ENCODE data around the gene SLC16A14. TPM values are rescaled to one million over a fixed set of nuclear protein-coding genes. Genes with fewer than 3 reads are reported as not detected.
A peak's percentile ranks its signal among the peaks of the same experiment; 100 is the strongest.

SLC16A14 gene
- polyA plus RNA-seq, 4 donors: 4.9 to 9.4 (median 7.1) TPM

DNA sequence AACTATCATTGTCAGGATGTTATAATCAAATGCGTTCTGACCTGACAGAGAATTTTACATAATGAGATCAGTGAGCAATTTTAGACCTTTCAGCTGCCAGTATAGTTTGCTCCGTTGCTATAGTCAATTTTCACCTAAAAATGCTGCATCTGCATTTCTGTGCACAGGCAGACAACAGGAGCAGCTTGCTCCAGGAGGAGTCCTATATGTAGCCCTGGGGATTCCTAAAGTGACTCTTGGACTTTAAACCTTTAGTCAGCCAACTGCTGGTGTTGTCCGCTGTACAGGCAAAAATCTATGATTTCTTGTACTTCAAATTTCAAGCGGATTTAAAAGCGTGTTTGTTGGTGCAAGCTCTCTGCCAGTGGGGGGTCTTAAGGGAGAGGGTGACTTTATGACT lies 25.7 kb downstream of the SLC16A14 start:
- no peak for DNase-seq (ENCODE audit: low read depth in 4 of 4, low spot score in 2 of 4)

DNA sequence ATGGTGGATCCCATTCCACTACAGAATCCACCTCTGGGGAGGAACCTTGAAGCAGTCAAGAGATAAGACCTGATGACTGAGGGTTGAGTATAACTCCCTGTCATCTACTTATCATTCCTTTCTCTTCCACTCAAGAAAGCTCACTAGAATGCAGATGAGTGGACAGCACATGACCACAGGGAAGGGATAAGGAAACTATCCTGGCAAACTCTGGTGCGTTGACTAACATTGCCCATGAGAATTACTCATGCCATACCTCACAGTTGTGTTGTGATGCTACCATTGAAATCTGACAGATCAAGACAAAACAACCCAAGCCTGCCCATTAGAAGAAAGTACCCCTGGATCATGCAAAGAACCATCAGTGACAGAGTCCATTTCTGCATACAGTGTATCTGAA lies 26.5 kb downstream of the SLC16A14 start:
- no peak for DNase-seq (ENCODE audit: low read depth in 4 of 4, low spot score in 2 of 4)

DNA sequence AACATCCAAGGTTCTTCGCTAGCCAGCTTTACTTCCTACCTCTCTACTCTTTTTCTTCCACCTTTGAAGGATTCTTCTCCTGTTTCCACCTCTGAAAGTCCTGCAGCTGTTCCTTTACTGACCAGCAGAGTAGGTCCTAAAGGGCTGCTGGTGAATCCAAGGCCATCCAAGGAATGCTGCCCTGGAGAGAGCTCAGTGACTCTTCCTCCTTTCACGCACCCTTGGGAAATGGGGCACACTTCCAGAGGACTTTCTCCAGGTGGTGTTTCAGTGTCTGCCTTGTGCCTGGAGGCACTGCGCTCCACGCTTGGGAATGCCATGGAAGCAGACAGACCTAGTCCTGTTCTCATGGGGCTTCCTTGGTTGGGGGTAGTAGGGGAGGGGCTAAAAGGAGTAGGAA lies 45.4 kb downstream of the SLC16A14 start:
- no peak for DNase-seq (ENCODE audit: low read depth in 4 of 4, low spot score in 2 of 4)

GRCh38 chr2:230019742-230020141 lies 49.0 kb downstream of the SLC16A14 start:
- no peak for DNase-seq (ENCODE audit: low read depth in 4 of 4, low spot score in 2 of 4)

GRCh38 chr2:230018153-230018552 lies 50.6 kb downstream of the SLC16A14 start:
- DNase-seq (ENCODE audit: low read depth in 4 of 4, low spot score in 2 of 4): no peak

- DNase-seq (ENCODE audit: low read depth in 4 of 4, low spot score in 2 of 4): no peak
These were observed 51.9 kb downstream of the SLC16A14 start for GRCh38 chr2:230016844-230017243.

- no peak for DNase-seq (ENCODE audit: low read depth in 4 of 4, low spot score in 2 of 4)
These were observed 56.3 kb downstream of the SLC16A14 start for GRCh38 chr2:230012267-230012884.

DNA sequence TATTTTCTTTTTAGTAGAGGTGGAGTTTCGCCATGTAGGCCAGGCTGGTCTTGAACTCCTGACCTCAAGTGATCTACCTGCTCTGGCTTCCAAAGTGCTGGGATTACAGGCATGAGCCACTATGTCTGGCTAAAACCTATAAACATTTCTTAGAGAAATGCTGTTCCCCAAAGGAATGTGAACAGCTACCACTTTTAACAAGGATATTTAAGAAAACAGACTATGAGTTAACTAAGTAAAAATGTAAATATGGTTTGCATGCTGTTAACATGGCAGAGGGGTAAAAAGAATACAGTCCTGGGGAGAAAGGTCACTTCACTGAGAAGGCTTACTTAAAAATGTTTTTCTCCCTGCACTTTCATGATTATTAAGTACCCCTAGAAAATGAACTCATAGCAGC lies 57.1 kb downstream of the SLC16A14 start:
- DNase-seq (ENCODE audit: low read depth in 4 of 4, low spot score in 2 of 4): no peak

DNA sequence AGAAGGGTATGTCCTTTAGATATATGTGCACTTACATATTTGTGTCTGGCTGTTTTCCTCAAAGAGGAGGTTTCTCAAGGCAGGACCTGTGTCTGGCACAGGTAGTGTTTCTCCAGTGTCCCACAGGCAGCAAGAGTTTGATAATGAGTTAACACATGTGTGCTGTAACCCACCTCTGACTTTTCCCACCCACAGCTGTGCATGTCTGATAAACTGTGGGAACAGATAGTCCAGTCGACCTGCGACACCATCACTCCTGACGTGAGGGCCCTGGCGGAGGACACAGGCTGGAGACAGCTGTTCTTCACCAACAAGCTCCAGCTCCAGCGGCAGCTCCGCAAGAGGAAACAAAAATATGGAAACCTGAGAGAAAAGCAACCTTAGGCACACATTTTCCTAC lies 58.2 kb downstream of the SLC16A14 start:
- no peak for DNase-seq (ENCODE audit: low read depth in 4 of 4, low spot score in 2 of 4)

GRCh38 chr2:230008708-230009066 lies 60.0 kb downstream of the SLC16A14 start:
- no peak for DNase-seq (ENCODE audit: low read depth in 4 of 4, low spot score in 2 of 4)

DNA sequence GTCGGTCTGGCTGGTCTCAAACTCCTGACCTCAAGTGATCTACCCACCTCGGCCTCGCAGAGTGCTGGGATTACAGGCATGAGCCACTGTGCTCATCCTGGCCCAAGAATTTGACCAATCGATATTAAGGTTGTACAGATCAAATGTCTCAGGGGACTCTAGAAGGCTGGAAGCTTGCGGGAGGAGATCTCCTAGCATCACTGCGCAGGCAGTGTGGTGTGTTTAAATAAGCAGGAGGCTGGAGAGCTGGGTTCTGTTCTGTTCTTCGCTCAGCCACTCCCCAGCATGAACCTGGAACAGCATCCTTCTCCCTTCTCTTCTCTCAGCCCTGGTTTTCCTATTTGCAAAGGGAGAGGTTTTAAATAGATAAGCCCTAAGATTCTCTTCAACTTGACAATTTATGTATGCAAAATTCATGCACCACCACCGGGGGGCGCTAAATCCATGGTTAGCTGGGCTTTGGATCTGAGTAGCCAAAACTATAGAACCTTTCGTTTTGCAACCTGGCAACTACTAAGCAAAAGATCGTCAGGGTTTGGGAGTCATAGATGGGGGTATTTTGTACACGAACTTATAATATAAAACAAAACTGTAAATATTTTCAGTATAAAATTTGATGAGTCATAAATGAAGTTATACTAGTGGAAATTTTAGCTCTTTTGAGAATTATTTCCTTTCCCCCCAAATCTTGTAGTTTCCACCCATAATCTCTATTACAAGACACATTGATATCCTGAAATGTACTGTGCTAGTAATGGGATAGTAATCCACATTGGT lies 60.6 kb downstream of the SLC16A14 start:
- peak in 1 of 4 donors; percentile 21 for DNase-seq (ENCODE audit: low read depth in 4 of 4, low spot score in 2 of 4)

- DNase-seq (ENCODE audit: low read depth in 4 of 4, low spot score in 2 of 4): no peak
These were observed 68.4 kb downstream of the SLC16A14 start for GRCh38 chr2:230000118-230000841.

DNA sequence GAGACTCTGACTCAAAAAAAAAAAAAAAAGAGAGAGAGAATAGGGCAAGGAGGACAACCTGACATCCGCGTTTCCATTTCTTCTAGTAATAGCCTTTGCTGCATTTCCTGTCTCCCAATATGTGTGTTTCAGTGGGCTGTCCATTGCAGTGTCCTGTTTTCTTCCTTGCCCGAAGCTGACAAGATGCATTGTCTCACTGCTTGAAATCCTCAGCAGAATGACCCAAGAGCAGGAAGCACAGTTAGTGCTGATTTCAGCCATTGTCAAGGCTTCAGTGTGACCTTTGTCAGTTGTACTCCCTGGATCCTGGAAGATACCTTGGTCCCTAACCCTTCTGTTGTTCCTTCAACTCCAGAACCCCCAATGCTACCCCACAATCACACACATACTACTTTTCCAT lies 71.2 kb downstream of the SLC16A14 start:
- no peak for DNase-seq (ENCODE audit: low read depth in 4 of 4, low spot score in 2 of 4)

DNA sequence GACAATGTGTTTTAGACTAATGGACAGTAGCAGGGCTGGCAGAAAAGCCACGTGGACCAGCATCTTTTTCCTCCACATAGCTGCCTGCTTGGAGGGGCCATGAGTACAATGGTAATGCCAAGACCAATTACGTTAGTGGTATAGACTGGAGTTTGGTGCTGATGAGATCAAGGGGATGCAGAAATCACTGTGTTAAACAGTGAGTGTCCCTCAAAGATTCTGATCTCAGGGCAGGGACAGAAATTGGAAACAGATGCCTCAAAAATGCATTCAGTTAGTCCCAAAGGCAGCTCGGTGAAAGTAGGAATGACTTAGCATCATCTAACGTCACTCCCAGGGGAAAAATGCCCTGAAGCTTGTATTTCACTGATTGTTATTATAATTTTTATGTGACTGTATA lies 72.4 kb downstream of the SLC16A14 start:
- DNase-seq (ENCODE audit: low read depth in 4 of 4, low spot score in 2 of 4): no peak

DNA sequence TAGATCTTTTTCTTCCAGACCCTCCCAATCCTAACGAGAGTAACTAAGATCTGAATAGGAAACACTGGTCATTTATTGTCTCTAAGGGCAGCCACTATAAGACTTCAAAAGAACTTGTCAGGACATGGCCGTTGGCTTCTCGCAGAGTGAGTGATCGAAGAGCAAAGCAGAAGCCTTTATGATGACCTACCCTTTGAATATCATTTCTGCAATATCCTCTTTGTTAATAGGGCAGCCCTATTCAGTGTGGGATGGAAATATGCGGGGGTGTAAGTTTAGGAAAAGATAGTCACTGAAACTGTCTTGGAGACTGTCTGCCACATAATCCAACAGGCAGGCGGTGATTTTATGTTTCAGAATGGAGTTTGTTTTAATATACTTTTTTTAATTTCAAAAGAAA lies 75.5 kb downstream of the SLC16A14 start:
- no peak for DNase-seq (ENCODE audit: low read depth in 4 of 4, low spot score in 2 of 4)

Other genes with a start within 250 kb of the SLC16A14 start
- gene TRIP12, start 146.9 kb downstream of the SLC16A14 start, polyA plus RNA-seq (ENCODE audit: insufficient read length in 4 of 4): 100 to 1,000 TPM; 162 to 194 (median 186) TPM
- gene FBXO36, start 146.4 kb downstream of the SLC16A14 start, polyA plus RNA-seq (ENCODE audit: insufficient read length in 4 of 4): 1 to 10 TPM; 6.6 to 7.0 (median 6.9) TPM
- 10 to 100 TPM; 17.4 to 24.5 (median 19.7) TPM for gene SP110, start 151.1 kb upstream of the SLC16A14 start, polyA plus RNA-seq (ENCODE audit: insufficient read length in 4 of 4)
- gene SP140, start 156.8 kb upstream of the SLC16A14 start, polyA plus RNA-seq (ENCODE audit: insufficient read length in 4 of 4): 1 to 10 TPM in 2 of 4 donors, under 1 TPM in 2; 0.24 to 1.4 (median 0.91) TPM